Lung (tissue), 12 donors: ENCODE results near the gene ETHE1. TPM values are rescaled to one million over a fixed set of nuclear protein-coding genes. Genes with fewer than 3 reads are reported as not detected.

Experiments
- ATAC-seq: fragments of 200-7000 bp; cut with Tn5 transposase; one replicate; pipeline ENCODE4 v1.9.1; 2020; ENCODE audit warnings: moderate number of reproducible peaks; ENCODE audit not compliant: insufficient read depth, low FRiP score
- DNase-seq, 3 donors: peaks; one replicate each; pipeline ENCODE4 v3.0.0-alpha.2; 2013 to 2017
- H3K27ac ChIP-seq, 2 donors: one replicate each; pipeline ENCODE4 v1.5.1; 2013; ENCODE audit warnings: mild to moderate bottlenecking in 2 of 2, moderate library complexity in 2 of 2, control low read depth in 1 of 2, inconsistent platforms in 1 of 2, low read depth in 1 of 2, low read length in 1 of 2
- H3K27me3 ChIP-seq, 3 donors: one replicate each; pipeline ENCODE4 v1.5.1; 2013; ENCODE audit warnings: low read length in 2 of 3; ENCODE audit not compliant: control insufficient read depth in 3 of 3, insufficient read depth in 3 of 3
- H3K36me3 ChIP-seq, 4 donors: one replicate each; pipeline ENCODE4 v1.5.1; 2013; ENCODE audit warnings: low read length in 4 of 4, mild to moderate bottlenecking in 1 of 4, moderate library complexity in 1 of 4; ENCODE audit not compliant: control insufficient read depth in 4 of 4, insufficient read depth in 4 of 4
- H3K4me1 ChIP-seq, 5 donors: one replicate each; pipeline ENCODE4 v1.5.1; 2013; ENCODE audit warnings: low read length in 5 of 5, mild to moderate bottlenecking in 2 of 5, moderate library complexity in 1 of 5; ENCODE audit not compliant: control insufficient read depth in 5 of 5, insufficient read depth in 5 of 5
- H3K4me3 ChIP-seq: one replicate; pipeline ENCODE4 v1.5.1; 2013; ENCODE audit warnings: mild to moderate bottlenecking, control low read depth, moderate library complexity
- H3K9ac ChIP-seq, 2 donors: one replicate each; pipeline ENCODE4 v1.5.1; 2013; ENCODE audit warnings: low read length in 2 of 2, control low read depth in 1 of 2; ENCODE audit not compliant: insufficient read depth in 1 of 2
- H3K9me3 ChIP-seq, 4 donors: one replicate each; pipeline ENCODE4 v1.5.1; 2013; ENCODE audit warnings: low read length in 3 of 4, mild to moderate bottlenecking in 1 of 4, moderate library complexity in 1 of 4; ENCODE audit not compliant: control insufficient read depth in 4 of 4, insufficient read depth in 3 of 4
- CTCF ChIP-seq: IDR thresholded peaks from 2 replicates; pipeline ENCODE4 v1.5.1; 2012; ENCODE audit warnings: mild to moderate bottlenecking; ENCODE audit errors: control extremely low read depth, extremely low read depth
- WGBS, 2 donors: extraction: QIAGEN DNeasy Blood & Tissue Kit; methylation state at CpG; one replicate each; pipeline ENCODE4 v1.1.7; 2013; 5-methylcytosine and 5-hydroxymethylcytosine counted together
- polyA plus RNA-seq, 2 donors: library from polyadenylated mRNA; stranded (reverse); fragments of 200-250 nt; gene quantifications; one replicate each; pipeline ENCODE4 v1.2.1, GENCODE V29; 2013
- total RNA-seq, 2 donors: library from RNA; depleted of rRNA in 1 of 2; stranded (reverse); fragments of >200 nt in 1 of 2; gene quantifications; one replicate each; pipeline ENCODE4 v1.2.1, GENCODE V29; 2014 to 2021
- donor health status: control.
- donor health status: control.
- donor health status: Bipolar disorder and iron deficiency.
- donor health status: healthy.
- donor health status: DM: yes; HTN: yes; CAD: no.

The ETHE1 gene
- total and polyA plus RNA-seq, 4 donors, result 15.0 to 76.9 (median 37.5) TPM

- Histone ChIP-seq H3K9ac (peak within 1 kb of the TSS; percentile 91 to 100), H3K36me3 (peaks cover 0 to 2% (median under 1%) of the 10 kb centered on the region in 4 donors), H3K27me3 (no peaks in the 10 kb centered on the region), H3K4me3 (peak within 1 kb of the TSS; percentile 75), H3K4me1 (peaks cover 3 to 22% (median 6%) of the 10 kb centered on the region in 5 donors), H3K9me3 (no peaks in the 10 kb centered on the region), H3K27ac (peak within 1 kb of the TSS; percentile 56 to 93)
- DNase-seq (peak; percentile 99 to 100 (median 100)), ATAC-seq (peak; percentile 97)
- WGBS, 2 donors, result 0% methylated on average over 46 to 51 of the region's 51 CpGs
- no peak for TF ChIP-seq CTCF
Measured at GRCh38 chr19:43575156-43575950, 48.4 kb upstream of the ETHE1 start, which contains the start of the genes PINLYP and XRCC1. PINLYP (plus strand) TSS chr19:43575801; CDS start chr19:43577192, 1,391 bp downstream. XRCC1 (minus strand) TSS chr19:43575527; CDS start chr19:43575458, 69 bp downstream.

GRCh38 chr19:43574424-43575155 is 47.6 kb upstream of the ETHE1 start:
- peak overlapping the region; percentile 91 to 100 for H3K9ac ChIP-seq
- WGBS, 2 donors, result 25 to 38% methylated on average over 12 of the region's 12 CpGs

GRCh38 chr19:43572171-43572588 is 45.2 kb upstream of the ETHE1 start:
- H3K9ac ChIP-seq, result no peak overlapping the region
- H3K4me3 ChIP-seq, result no peak overlapping the region
- no peaks in the 10 kb centered on the region for H3K27me3 ChIP-seq
- H3K36me3 ChIP-seq, result peaks cover 0 to 3% (median 1%) of the 10 kb centered on the region in 4 donors
- DNase-seq (no peak), ATAC-seq (no peak)
- H3K27ac ChIP-seq, result no peak overlapping the region
- no peak for TF ChIP-seq CTCF
- 68 to 88% methylated on average over 3 of the region's 3 CpGs for WGBS, 2 donors
- H3K4me1 ChIP-seq, result peaks cover 3 to 16% (median 6%) of the 10 kb centered on the region in 5 donors
- H3K9me3 ChIP-seq, result no peaks in the 10 kb centered on the region

More at GRCh38 chr19:43574424-43575155, 47.6 kb upstream of the ETHE1 start:
- Histone ChIP-seq H3K36me3 (peaks cover 0 to 3% (median 1%) of the 10 kb centered on the region in 4 donors), H3K4me3 (peak overlapping the region; percentile 75), H3K9me3 (no peaks in the 10 kb centered on the region), H3K27ac (peak overlapping the region; percentile 56 to 93), H3K4me1 (peaks cover 3 to 17% (median 6%) of the 10 kb centered on the region in 5 donors), H3K27me3 (no peaks in the 10 kb centered on the region)
- DNase-seq, result no peak
- ATAC-seq, result no peak
- no peak for TF ChIP-seq CTCF
